Urinary bladder (tissue), 4 donors: ENCODE data around the gene ZC3H13. TPM values are rescaled to one million over a fixed set of nuclear protein-coding genes. Genes with fewer than 3 reads are reported as not detected.
"Not testable (repeated sequence)": the region's sequence is repeated elsewhere in the genome, so short reads cannot be mapped to it uniquely, and the experiment has no call there.

Experiments
- DNase-seq: peaks from one replicate; pipeline ENCODE4 v3.0.0-alpha.2; 2015; ENCODE audit errors: extremely low spot score
- H3K27ac ChIP-seq: one replicate; pipeline ENCODE4 v1.5.1; 2013; ENCODE audit warnings: low read depth, mild to moderate bottlenecking, moderate library complexity
- H3K36me3 ChIP-seq: one replicate; pipeline ENCODE4 v1.6.1; 2013; ENCODE audit warnings: mild to moderate bottlenecking, moderate library complexity; ENCODE audit not compliant: insufficient read depth
- H3K4me1 ChIP-seq: one replicate; pipeline ENCODE4 v1.6.1; 2013; ENCODE audit warnings: mild to moderate bottlenecking, moderate library complexity; ENCODE audit not compliant: insufficient read depth
- H3K4me3 ChIP-seq: one replicate; pipeline ENCODE4 v1.5.1; 2013; ENCODE audit warnings: low read depth, low read length
- WGBS: extraction: QIAGEN DNeasy Blood & Tissue Kit; methylation state at CpG from one replicate; pipeline ENCODE4 v1.1.7; 2013; 5-methylcytosine and 5-hydroxymethylcytosine counted together
- polyA plus RNA-seq: library from polyadenylated mRNA; stranded (reverse); fragments of 200-250 nt; gene quantifications from one replicate; pipeline ENCODE4 v1.2.3, GENCODE V29; 2013
- total RNA-seq: library from RNA; depleted of rRNA; stranded (reverse); fragments of >200 nt; gene quantifications from one replicate; pipeline ENCODE4 v1.2.3, GENCODE V29; 2014
- donor health status: healthy with polysubstance abuse.
- donor health status: healthy.

Gene ZC3H13
- total and polyA plus RNA-seq, 2 donors, result 24.1 to 47.3 TPM

- Histone ChIP-seq H3K36me3 (peaks cover 7% of the 10 kb centered on the region), H3K4me3 (no peak overlapping the region)
- no peak for DNase-seq
These were observed 36.3 kb downstream of the ZC3H13 start for GRCh38 chr13:46016216-46016615.

GRCh38 chr13:46015366-46015765, 37.2 kb downstream of the ZC3H13 start:
- DNase-seq, result no peak
- Histone ChIP-seq H3K27ac (no peak overlapping the region), H3K36me3 (peaks cover 7% of the 10 kb centered on the region), H3K4me3 (no peak overlapping the region), H3K4me1 (no peaks in the 10 kb centered on the region)
- 86% methylated on average over 3 of the region's 3 CpGs for WGBS

More at GRCh38 chr13:46016216-46016615, 36.3 kb downstream of the ZC3H13 start:
- Histone ChIP-seq H3K27ac (no peak overlapping the region), H3K4me1 (no peaks in the 10 kb centered on the region)

- no peak for DNase-seq
- Histone ChIP-seq H3K4me1 (no peaks in the 10 kb centered on the region), H3K27ac (no peak overlapping the region), H3K36me3 (peaks cover 4% of the 10 kb centered on the region), H3K4me3 (no peak overlapping the region)
These were observed 40.1 kb downstream of the ZC3H13 start for GRCh38 chr13:46012404-46012803.

DNA sequence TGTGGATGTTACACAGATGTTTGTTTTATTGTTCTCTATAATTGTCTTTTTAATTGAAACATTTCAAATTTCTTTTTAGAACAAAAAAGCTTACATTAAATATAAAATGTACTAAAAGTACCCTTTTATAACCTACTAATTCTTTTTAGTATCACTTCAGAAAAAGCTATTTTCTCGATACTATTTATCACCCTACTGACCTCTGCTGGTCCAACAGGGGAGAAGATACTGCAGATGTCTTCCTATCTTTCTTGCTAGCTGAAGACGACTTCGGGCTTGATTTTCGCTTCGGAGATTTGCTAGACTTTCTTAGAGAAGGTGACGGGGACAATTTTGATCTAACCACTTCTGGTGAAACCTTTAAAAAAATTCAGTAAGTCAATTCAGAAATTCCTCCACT, 42.4 kb downstream of the ZC3H13 start:
- Histone ChIP-seq H3K27ac (no peak overlapping the region), H3K4me1 (no peaks in the 10 kb centered on the region), H3K4me3 (no peak overlapping the region), H3K36me3 (peaks cover 4% of the 10 kb centered on the region)
- WGBS, result 82% methylated on average over 6 of the region's 6 CpGs
- no peak for DNase-seq

DNA sequence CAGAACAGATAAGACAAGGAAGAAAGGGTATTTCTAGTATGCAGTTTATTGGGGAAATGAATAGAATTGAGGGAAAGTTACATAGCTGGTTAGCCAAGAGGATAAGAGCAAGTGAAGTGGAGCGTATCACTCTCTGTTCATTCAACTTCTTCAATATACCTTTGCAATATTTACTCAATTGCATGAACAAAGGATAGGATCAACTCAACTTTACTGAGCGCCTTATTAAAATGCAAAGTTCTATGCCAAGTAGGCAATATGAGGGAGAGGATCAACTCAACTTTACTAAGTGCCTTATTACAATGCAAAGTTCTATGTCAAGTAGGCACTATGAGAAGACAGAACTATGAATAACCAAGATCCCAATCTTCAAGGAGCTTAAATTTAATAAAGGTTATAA, 43.9 kb downstream of the ZC3H13 start:
- DNase-seq, result no peak
- Histone ChIP-seq H3K4me3 (no peak overlapping the region), H3K4me1 (no peaks in the 10 kb centered on the region), H3K27ac (no peak overlapping the region), H3K36me3 (peaks cover 4% of the 10 kb centered on the region)
- 86% methylated on average over 2 of the region's 2 CpGs for WGBS

GRCh38 chr13:46006688-46007452, 45.7 kb downstream of the ZC3H13 start:
- DNase-seq, result no peak
- H3K27ac ChIP-seq, result no peak overlapping the region
- no peaks in the 10 kb centered on the region for H3K4me1 ChIP-seq
- no peaks in the 10 kb centered on the region for H3K36me3 ChIP-seq
- 92% methylated on average over 6 of the region's 6 CpGs for WGBS
- no peak overlapping the region for H3K4me3 ChIP-seq

DNA sequence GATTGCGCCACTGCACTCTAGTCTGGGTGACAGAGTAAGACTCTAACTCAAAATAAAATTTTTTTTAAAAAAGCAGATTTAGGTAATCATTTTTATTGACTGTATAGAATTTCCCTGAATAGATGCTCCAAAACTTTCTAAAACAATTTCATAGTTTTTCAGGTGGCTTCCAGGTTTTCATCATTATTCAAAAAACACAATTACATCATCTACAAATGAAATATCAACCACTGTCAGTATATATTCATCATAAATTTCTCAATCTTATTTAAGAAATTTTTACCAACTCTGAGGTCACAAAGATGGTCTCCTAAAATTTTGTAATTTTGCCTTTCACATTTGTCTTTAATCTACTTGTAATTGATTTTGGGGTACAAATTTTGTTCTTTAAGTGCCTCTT, 48.1 kb downstream of the ZC3H13 start:
- H3K4me3 ChIP-seq, result no peak overlapping the region
- 100% methylated on average over 1 of the region's 1 CpG for WGBS
- H3K27ac ChIP-seq, result no peak overlapping the region
- no peak for DNase-seq
- no peaks in the 10 kb centered on the region for H3K4me1 ChIP-seq
- H3K36me3 ChIP-seq, result peaks cover 2% of the 10 kb centered on the region

- Histone ChIP-seq H3K4me1 (no peaks in the 10 kb centered on the region), H3K27ac (no peak overlapping the region), H3K4me3 (no peak overlapping the region), H3K36me3 (peaks cover 2% of the 10 kb centered on the region)
- 91% methylated on average over 2 of the region's 2 CpGs for WGBS
- no peak for DNase-seq
These were observed 55.9 kb downstream of the ZC3H13 start for GRCh38 chr13:45996631-45997030.

DNA sequence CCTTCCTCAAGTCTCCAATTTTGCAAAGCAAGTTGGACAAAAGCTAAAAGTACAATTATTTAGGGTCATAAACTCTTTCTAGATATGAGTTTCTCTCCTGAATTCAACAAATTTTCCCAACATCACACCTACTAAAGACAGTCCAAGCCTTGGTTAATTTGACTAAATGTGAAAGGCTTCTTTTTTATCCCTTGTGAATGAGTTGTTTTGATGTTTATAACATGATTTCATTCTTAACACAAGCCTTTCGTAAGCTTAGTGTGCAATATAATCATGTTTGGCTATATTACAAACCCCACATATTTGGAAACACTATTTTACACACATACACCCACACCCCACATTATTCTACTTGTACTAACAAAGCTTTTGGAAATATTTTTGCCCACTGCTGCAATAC, 57.3 kb downstream of the ZC3H13 start:
- 86% methylated on average over 1 of the region's 1 CpG for WGBS
- DNase-seq, result no peak
- Histone ChIP-seq H3K27ac (no peak overlapping the region), H3K4me1 (no peaks in the 10 kb centered on the region), H3K4me3 (no peak overlapping the region), H3K36me3 (no peaks in the 10 kb centered on the region)

DNA sequence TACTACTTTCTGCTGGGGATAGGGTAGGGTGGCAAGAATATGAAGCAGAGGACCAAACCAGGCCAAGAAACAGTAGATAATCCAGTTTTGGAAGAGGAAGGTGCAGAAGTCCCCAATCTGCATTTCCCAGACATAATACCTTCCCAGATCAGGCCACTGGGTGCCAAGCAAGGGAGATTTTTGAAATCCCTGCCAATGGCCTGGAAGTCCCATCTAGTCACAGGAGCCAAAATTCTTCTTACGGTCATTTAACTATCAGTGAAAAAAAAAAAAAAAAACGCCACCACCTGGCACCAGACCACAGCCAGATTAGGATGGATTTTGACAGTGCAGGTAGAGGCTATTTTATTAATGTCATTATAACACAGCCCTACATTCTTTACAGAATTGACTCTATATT, 57.8 kb downstream of the ZC3H13 start:
- Histone ChIP-seq H3K4me1 (no peaks in the 10 kb centered on the region), H3K4me3 (no peak overlapping the region), H3K36me3 (no peaks in the 10 kb centered on the region), H3K27ac (no peak overlapping the region)
- whole genome bisulfite sequencing, result 92% methylated on average over 2 of the region's 2 CpGs
- no peak for DNase-seq

DNA sequence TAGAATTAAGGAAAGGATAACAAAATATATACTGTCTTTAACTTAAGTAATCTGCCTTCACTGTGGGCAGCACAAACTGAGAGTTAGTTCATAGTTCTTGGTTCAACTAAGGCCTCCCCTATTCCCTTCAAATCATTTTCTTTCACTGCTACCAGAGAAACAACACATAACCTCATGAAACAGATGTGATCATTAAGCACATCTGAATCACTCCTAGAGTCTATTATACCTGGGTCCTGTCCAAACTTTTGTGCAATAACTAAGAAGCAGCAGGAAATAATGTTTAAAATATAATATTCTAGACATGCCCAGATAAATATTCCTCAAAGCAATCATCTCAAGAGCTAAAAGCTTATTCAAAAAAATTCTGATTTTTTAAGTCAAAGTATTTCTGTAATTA, 62.9 kb downstream of the ZC3H13 start:
- H3K4me3 ChIP-seq, result no peak overlapping the region
- H3K27ac ChIP-seq, result no peak overlapping the region
- peaks cover 11% of the 10 kb centered on the region for H3K36me3 ChIP-seq
- DNase-seq, result no peak
- H3K4me1 ChIP-seq, result no peaks in the 10 kb centered on the region

DNA sequence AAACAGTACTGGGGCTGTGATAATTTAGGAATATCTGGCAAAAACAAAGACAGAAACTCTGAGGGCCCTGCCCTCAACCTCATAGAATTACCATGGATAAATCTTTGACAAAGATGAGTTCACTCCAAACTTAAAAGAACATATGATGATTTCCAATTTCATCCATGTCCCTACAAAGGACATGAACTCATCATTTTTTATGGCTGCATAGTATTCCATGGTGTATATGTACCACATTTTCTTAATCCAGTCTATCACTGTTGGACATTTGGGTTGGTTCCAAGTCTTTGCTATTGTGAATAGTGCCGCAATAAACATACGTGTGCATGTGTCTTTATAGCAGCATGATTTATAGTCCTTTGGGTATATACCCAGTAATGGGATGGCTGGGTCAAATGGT, 71.4 kb downstream of the ZC3H13 start:
- not testable (repeated sequence) for DNase-seq, H3K36me3 ChIP-seq, H3K27ac ChIP-seq, H3K4me3 ChIP-seq, H3K4me1 ChIP-seq
- no CpG with 5 or more reads among the region's 2 CpGs for WGBS

DNA sequence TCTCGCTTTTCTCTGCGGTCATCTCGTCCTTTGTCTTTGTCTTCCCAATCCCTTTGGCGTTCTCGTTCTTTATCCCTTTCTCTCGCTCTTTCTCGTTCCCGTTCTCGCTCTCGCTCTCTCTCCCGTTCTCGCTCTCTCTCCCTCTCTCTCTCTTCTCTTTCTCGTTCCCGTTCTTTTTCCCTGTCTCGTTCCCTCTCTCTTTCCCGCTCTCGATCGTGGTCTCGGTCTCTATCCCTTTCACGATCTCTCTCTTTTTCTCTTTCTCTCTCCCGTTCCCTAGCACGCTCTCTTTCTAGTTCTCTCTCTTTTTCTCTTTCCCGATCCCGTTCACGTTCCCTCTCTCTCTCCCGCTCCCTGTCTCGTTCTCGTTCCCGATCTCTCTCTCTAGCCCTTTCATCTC, 77.2 kb downstream of the ZC3H13 start:
- no peak for DNase-seq
- Histone ChIP-seq H3K36me3 (peaks cover 10% of the 10 kb centered on the region), H3K4me1 (no peaks in the 10 kb centered on the region), H3K27ac (no peak overlapping the region), H3K4me3 (no peak overlapping the region)
- 98% methylated on average over 29 of the region's 29 CpGs for WGBS

- peaks cover 14% of the 10 kb centered on the region for H3K36me3 ChIP-seq
- WGBS, result 95% methylated on average over 2 of the region's 2 CpGs
- H3K27ac ChIP-seq, result no peak overlapping the region
- no peak overlapping the region for H3K4me3 ChIP-seq
- no peak for DNase-seq
- H3K4me1 ChIP-seq, result no peaks in the 10 kb centered on the region
These were observed 78.0 kb downstream of the ZC3H13 start for GRCh38 chr13:45974500-45974899.

DNA sequence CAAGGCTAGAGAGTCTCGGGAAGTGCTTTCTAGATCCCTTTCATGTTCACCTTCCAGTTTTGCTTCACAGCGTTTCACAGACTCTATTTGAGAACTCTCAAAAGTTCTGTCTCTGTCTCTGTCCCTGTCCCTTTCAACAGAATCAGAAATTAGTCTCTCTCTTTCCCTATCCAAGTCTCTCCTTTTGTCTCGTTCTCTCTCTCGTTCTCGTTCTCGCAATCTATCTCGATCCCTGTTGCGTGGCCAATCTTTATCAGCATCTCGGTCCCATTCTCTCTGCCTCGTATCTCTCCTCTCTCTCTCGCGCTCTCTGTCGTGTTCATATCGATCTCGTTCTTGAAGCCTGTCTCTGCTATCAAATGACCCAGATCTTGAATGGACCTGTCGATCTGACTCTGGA, 85.0 kb downstream of the ZC3H13 start:
- H3K4me3 ChIP-seq, result no peak overlapping the region
- H3K36me3 ChIP-seq, result peaks cover 9% of the 10 kb centered on the region
- WGBS, result 97% methylated on average over 16 of the region's 16 CpGs

More for the DNA sequence above, 85.0 kb downstream of the ZC3H13 start:
- DNase-seq, result no peak
- Histone ChIP-seq H3K27ac (no peak overlapping the region), H3K4me1 (no peaks in the 10 kb centered on the region)
